ENCODE results near the gene B4GALNT4.
"Not testable (repeated sequence)": the region's sequence is repeated elsewhere in the genome, so short reads cannot be mapped to it uniquely, and the experiment has no call there.

GRCh38 chr11:324593-325517 lies 44.4 kb upstream of the B4GALNT4 start:
- not testable (repeated sequence) for TF ChIP-seq EZH2phosphoT487 (IDR thresholded peaks at IDR 0.05; ENCODE audit: insufficient read depth, low read depth); EZH2 (IDR thresholded peaks at IDR 0.05; ENCODE audit: insufficient read depth, poor library complexity, severe bottlenecking)
